ENCODE data around the gene PLAAT5.

Gene PLAAT5

GRCh38 chr11:63512816-63513215, 21.8 kb upstream of the PLAAT5 start:
- no peak for DNase-seq (ENCODE audit: low read depth)

- DNase-seq (ENCODE audit: low read depth) = no peak
Observed at GRCh38 chr11:63511048-63511748, 20.2 kb upstream of the PLAAT5 start.

- no peak for DNase-seq (ENCODE audit: low read depth)
Observed at GRCh38 chr11:63510360-63511047, 19.5 kb upstream of the PLAAT5 start.

GRCh38 chr11:63508745-63509144, 17.8 kb upstream of the PLAAT5 start:
- DNase-seq (ENCODE audit: low read depth) = no peak

GRCh38 chr11:63508009-63508408, 17.0 kb upstream of the PLAAT5 start:
- no peak for DNase-seq (ENCODE audit: low read depth)

GRCh38 chr11:63507511-63507910, 16.5 kb upstream of the PLAAT5 start:
- no peak for DNase-seq (ENCODE audit: low read depth)

- no peak for DNase-seq (ENCODE audit: low read depth)
Observed at GRCh38 chr11:63506876-63507275, 15.9 kb upstream of the PLAAT5 start.

- no peak for DNase-seq (ENCODE audit: low read depth)
Observed at GRCh38 chr11:63505857-63506528, 15.0 kb upstream of the PLAAT5 start, which contains the start of gene LGALS12. TSS of gene LGALS12 (plus strand) at chr11:63506084. CDS start at chr11:63506459, 375 bp downstream.

- no peak for DNase-seq (ENCODE audit: low read depth)
Observed at GRCh38 chr11:63504933-63505586, 14.1 kb upstream of the PLAAT5 start.

GRCh38 chr11:63504054-63504453, 13.1 kb upstream of the PLAAT5 start:
- no peak for DNase-seq (ENCODE audit: low read depth)

GRCh38 chr11:63503492-63503891, 12.5 kb upstream of the PLAAT5 start:
- DNase-seq (ENCODE audit: low read depth) = no peak

- no peak for DNase-seq (ENCODE audit: low read depth)
Observed at GRCh38 chr11:63502252-63502820, 11.4 kb upstream of the PLAAT5 start.

GRCh38 chr11:63501236-63501635, 10.3 kb upstream of the PLAAT5 start:
- no peak for DNase-seq (ENCODE audit: low read depth)

- no peak for DNase-seq (ENCODE audit: low read depth)
Observed at GRCh38 chr11:63499874-63500273, 8.9 kb upstream of the PLAAT5 start.

GRCh38 chr11:63494975-63495374, 4.0 kb upstream of the PLAAT5 start:
- no peak for DNase-seq (ENCODE audit: low read depth)

- DNase-seq (ENCODE audit: low read depth) = no peak
Observed at GRCh38 chr11:63493127-63493526, 2.2 kb upstream of the PLAAT5 start.

- no peak for DNase-seq (ENCODE audit: low read depth)
Observed at GRCh38 chr11:63492441-63492840, 1.5 kb upstream of the PLAAT5 start.

- DNase-seq (ENCODE audit: low read depth) = no peak
Observed at GRCh38 chr11:63491636-63492372, 837 bp upstream of the PLAAT5 start.

GRCh38 chr11:63491240-63491587, 247 bp upstream of the PLAAT5 start:
- DNase-seq (ENCODE audit: low read depth) = no peak

- no peak for DNase-seq (ENCODE audit: low read depth)
Observed at GRCh38 chr11:63489879-63490278, 1.1 kb downstream of the PLAAT5 start.

- no peak for DNase-seq (ENCODE audit: low read depth)
Observed at GRCh38 chr11:63488789-63489188, 2.2 kb downstream of the PLAAT5 start.

- no peak for DNase-seq (ENCODE audit: low read depth)
Observed at GRCh38 chr11:63485777-63486176, 5.2 kb downstream of the PLAAT5 start.

Data from activated gamma-delta T cell treated with anti-CD3 and anti-CD28 coated beads, Interleukin-2, amount 50 U/mL, for 16 hours (primary cell).